HT-29 (cell line): ENCODE data around the gene ALCAM. TPM values are rescaled to one million over a fixed set of nuclear protein-coding genes. Genes with fewer than 3 reads are reported as not detected.

Experiments
- DNase-seq: peaks from one replicate; pipeline ENCODE4 v3.0.0-alpha.2; 2015; ENCODE audit warnings: low spot score
- total RNA-seq: library from RNA; depleted of rRNA; stranded (reverse); fragments of >200 nt; shearing (Covaris generic); gene quantifications from 2 replicates; pipeline ENCODE4 v1.2.3, GENCODE V29; 2014

Gene ALCAM
- total RNA-seq, 1 experiment from 2014 or later: 4.6 TPM

GRCh38 chr3:105356396-105356795 is 10.3 kb upstream of the ALCAM start:
- DNase-seq: no peak

- DNase-seq: no peak
These were observed 9.7 kb upstream of the ALCAM start for GRCh38 chr3:105356988-105357387.

GRCh38 chr3:105359098-105359762 is 7.5 kb upstream of the ALCAM start:
- no peak for DNase-seq

GRCh38 chr3:105360003-105360402 is 6.7 kb upstream of the ALCAM start:
- DNase-seq: no peak

GRCh38 chr3:105362021-105362665 is 4.6 kb upstream of the ALCAM start:
- DNase-seq: no peak

- DNase-seq: no peak
These were observed 2.6 kb upstream of the ALCAM start for GRCh38 chr3:105364128-105364527.

GRCh38 chr3:105365081-105365390 is 1.7 kb upstream of the ALCAM start:
- no peak for DNase-seq

- peak; percentile 62 for DNase-seq
These were observed 1.1 kb upstream of the ALCAM start for GRCh38 chr3:105365391-105366325.

GRCh38 chr3:105367063-105367405 is 325 bp downstream of the ALCAM start:
- no peak for DNase-seq

GRCh38 chr3:105367406-105368213 is 901 bp downstream of the ALCAM start:
- peak; percentile 48 for DNase-seq

GRCh38 chr3:105368566-105369499 is 2.1 kb downstream of the ALCAM start:
- peak; percentile 73 for DNase-seq

GRCh38 chr3:105369500-105370371 is 3.0 kb downstream of the ALCAM start:
- peak; percentile 72 for DNase-seq

GRCh38 chr3:105373383-105373782 is 6.7 kb downstream of the ALCAM start:
- no peak for DNase-seq

GRCh38 chr3:105375750-105376511 is 9.2 kb downstream of the ALCAM start:
- no peak for DNase-seq

- no peak for DNase-seq
These were observed 11.0 kb downstream of the ALCAM start for GRCh38 chr3:105377716-105378115.

GRCh38 chr3:105385179-105385578 is 18.5 kb downstream of the ALCAM start:
- DNase-seq: no peak

- DNase-seq: no peak
These were observed 19.3 kb downstream of the ALCAM start for GRCh38 chr3:105385819-105386508.

- DNase-seq: peak; percentile 26
These were observed 20.5 kb downstream of the ALCAM start for GRCh38 chr3:105387122-105387751.
